Measurements from ENCODE around the gene PMEPA1.
A peak's percentile ranks its signal among the peaks of the same experiment; 100 is the strongest.

PMEPA1 gene

DNA sequence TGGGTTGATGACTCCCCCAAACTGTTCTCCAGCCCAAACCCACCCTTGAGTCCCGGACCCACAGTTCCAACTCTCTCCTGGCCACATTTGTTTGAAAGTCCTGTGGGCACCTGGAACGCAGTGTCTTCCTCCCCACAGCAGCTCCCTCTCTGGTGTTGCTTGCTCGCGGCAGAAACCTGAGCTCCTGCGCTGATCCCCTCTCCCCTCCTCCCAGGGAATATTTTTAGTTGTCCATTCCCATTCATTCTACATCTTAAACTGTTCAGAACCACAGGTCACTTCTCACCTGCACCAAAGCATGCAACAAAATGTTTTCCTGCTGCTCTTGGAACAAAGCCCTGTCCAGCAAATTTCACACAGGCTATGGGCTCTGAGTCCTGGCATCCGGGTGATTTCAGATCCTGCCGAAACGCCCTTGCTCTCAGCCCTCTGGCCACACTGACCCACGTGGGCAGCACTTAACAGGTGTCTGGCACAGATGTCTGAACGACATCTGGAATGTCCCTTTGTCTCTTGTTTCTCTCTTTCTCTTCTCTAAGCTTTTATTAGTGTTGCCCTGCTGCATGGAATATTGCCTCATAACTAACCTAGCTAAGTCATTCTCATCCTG is 27.0 kb upstream of the PMEPA1 start:
- no peak for DNase-seq (ENCODE audit: low read depth)

DNA sequence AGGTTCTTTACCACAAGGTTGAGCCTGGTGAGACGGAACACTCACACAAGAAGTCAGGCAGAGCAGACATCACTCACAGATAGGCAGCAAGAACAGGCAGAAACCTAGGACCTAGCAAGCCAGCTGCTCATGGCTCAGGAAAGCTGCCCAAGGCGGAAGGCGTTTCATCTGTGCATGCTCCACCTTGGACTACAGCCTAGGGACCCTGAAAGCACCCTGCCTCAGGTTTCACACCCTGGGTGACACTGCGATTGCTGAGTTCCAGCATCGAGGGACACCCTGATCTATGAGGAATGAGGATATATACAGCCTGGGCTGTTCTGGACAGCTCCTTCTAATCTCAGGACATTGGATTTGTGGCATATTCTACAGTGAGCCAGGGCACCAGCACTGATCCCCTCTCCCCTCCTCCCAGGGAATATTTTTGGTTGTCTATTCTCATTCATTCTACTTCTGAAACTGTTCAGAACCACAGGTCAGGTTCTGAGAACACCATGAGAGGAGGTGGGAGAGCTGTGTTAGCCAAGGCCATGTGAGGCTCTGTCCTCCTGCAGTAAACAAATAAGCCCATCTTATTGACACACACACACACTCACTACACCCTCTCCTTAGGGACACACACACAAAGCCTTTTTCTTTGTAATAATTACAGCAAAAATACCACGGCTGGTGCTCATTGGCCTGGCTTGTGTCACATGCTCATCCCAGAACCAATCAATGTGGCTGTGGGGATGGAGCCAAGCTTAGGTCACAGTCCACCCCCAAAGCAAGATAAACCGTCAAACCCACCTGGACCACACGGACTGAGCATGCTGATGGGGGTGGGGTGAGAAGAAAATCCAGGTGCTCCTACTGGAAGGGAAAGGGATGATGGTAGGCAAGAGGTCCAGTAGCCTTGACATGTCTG is 26.3 kb upstream of the PMEPA1 start:
- DNase-seq (ENCODE audit: low read depth): no peak

DNA sequence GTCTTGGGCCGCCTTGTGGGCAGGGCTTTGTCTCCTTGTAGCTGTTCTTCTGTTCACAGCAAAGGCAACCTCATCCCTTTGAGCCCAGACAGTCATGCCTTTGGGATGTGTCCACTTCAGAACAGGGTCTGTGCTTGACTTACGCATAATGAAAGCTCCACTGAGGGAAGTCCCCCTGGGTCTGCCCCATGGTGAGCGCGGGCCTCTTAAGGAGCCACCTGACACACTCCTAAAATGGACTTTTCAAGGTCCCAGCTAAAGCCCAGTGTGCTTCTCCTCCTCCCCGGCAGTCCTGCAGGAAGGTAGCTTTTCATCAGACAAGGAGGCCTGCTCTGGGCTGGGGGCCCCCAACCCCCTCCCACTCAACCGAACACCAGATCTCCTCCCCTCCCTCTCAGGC is 24.9 kb upstream of the PMEPA1 start:
- no peak for DNase-seq (ENCODE audit: low read depth)

DNA sequence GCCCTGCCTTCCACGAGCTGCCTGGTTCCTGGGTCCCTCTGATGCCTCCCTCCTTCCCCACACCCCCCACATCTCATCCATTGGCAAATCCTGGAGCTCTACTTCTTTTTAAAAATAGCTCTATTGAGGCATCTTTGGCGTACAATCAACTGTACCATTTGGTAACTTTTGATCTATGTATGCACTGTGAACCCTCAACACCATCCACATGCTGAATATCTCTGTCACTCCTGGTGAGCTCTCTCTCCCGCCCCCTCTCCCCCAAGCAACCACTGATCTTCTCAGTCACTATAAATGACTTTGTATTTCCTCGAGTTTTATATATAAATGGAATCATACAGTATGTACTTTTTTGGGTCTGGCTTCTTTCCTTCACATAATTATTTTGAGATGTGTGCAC is 22.4 kb upstream of the PMEPA1 start:
- DNase-seq (ENCODE audit: low read depth): no peak

DNA sequence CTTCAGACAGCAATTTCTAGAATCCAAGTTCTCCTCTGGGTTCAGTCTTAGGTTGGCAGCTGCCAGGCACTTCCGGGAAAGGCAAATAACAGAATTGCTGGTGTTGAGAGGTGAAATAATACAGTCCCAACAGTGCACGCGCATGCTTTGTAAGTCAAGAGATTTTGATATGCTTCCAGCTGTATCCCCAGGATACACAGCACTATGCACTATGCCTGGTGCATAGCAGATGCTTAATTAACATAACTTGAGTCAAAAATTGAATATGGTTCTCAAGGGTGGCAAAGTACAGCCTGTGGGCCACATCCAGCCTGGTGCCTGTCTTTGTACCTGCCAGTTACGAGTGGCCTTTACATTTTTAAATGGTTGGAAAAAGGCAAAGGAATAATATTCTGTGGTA is 18.9 kb upstream of the PMEPA1 start:
- no peak for DNase-seq (ENCODE audit: low read depth)

DNA sequence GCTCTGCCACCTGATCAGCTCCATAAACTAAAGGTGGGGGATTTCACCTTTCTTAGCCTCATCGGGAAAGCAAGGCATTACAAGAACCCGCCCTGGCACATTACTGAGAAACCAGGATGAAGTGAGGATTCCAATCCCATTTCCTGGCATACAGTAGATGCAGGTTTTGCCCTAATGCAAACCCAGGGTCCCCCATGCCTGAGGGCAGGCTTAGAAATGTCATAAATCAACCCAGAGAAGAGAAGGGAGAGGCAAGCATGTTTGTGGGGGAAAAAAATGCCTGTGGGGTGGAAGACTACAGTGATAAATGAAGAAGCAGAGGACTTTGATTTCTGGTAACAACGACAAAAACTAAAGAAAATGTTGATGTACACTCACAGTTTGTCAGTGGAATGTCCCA is 18.0 kb upstream of the PMEPA1 start:
- DNase-seq (ENCODE audit: low read depth): no peak

DNA sequence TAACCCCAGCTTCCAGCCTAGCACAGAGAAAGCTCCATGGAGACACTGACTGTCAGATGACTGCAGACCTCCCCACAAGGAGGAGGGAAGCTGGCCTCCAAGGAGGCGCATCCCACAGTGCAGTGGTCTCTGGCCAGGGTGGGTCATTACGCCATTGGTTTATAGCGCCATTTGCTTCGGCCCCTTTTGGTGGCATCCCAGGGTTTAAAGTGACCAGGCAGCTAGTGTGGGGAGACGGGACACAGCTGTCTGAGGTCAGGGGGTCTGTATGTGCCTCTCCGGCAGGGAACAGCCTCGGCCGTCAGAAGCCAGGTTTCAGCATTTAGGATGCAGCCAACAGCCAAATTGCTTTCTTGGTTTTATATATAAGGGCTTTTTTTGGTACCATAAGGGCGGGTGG is 15.8 kb upstream of the PMEPA1 start:
- DNase-seq (ENCODE audit: low read depth): no peak

DNA sequence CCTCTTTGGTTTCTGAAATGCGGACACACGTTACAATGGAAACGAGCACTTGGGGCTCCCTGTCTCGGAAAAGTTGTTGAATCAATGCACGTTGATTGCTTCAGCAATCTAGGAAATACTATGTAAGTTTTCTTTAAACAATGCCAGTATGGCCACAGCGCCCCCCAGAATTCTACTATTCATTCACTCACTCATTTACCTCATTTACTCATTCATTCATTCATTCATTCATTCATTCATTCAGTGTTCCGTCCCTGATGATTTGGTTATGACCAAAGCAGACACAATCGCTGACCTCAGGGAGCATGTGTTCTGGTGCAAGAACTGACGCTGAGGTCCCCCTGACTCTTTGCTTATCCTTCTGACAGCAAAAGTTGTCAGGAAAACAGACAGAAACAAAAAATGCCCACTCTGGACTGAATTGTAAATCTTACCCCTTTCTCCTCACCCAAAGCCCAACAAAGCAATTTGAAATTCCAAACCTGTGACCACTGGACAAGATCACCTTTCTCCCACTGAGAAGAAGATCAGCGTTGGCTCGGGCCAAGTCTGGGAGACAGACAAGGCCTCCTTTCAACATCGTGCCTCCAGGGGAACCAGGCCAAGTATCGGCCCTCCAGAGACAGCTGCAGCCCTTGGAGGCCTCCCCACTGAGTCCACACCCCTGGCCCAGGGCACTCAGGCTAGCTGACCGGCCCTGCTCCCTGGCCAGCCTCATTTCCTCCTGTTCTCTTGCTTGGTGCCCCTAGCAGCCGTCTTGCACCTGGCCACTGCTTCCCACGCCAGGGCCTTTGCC is 15.0 kb upstream of the PMEPA1 start:
- DNase-seq (ENCODE audit: low read depth): no peak

DNA sequence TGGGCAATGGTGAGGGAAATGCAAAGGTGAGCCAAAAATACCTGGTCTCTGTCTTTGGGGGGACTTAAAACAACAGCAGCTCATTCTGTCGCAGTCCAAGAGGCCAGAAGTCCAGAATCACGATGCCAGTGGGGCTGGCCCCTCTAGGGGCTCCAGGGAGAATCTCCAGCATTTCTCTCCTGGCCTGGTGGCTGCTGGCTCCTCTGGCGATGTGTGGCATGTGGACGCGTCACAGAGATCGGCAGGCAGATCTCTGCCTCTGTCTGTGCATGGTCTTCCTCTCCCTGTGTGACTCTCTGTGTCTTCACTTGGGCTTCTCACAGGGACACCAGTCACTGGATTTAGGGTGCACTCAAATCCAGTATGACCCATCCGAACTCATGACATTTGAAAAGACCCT is 14.0 kb upstream of the PMEPA1 start:
- DNase-seq (ENCODE audit: low read depth): no peak

DNA sequence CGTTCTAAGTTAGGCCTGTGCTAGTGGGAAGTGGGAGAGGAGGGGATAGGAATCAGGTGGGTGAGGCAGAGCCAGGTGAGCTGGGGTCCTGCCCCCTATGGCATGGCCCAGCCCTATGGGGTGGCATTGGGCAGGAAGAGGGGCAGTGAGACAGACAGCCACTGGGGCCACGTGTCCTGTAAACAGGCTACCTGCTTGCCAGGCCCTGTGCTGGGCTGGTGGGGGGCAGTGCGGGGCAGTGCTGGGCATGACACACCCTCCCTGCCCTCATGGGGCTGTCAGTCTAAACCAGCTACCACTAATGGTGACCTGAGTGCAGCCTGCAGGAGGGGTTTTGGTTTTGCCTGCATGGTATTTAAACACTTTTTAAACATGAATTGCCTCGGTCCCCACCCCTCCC is 10.1 kb upstream of the PMEPA1 start:
- no peak for DNase-seq (ENCODE audit: low read depth)

DNA sequence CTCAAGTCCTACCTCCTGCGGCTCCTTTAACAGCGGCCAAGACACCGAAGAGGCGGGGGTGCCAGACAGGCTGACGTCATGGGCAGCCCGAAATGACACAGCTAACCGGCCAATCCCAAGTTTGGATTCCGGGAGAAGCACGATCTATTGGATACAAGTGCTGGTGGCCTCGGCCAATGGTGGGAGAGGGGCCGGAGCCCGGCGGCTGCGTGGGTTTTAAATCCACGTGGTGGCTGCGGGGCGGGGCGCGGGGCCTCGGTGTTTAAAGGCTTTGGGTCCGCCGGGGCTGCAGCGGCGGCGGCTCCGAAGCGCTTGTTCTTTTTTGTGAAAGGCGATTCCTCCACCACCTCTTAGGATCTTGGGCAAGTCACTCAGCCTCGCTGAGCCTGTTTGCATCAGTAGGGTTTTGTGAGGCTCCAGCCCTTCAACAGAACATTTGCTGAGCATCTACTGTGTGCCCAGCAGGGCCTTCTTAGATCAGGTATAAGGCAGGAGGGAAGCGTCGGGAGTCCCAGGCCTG is 8.7 kb upstream of the PMEPA1 start:
- peak; percentile 88 for DNase-seq (ENCODE audit: low read depth)

DNA sequence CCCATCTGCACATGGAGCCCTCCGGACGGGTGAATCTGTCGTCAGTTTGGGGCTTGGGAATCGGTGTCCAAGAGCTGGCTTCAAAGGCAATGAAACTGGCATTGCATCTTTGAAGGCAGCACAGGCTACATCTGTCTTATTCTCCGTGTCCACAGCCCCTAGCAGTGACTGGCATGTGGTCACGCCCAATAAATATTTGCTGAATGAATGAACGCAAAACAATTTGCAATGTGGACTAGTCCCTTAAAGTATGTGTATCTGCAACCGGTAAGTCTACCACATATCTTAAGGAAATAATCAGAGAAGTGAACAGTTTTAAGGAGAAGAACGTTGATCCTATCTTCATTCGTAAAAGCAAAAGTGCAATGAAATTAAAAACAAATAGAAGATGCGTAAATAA is 8.0 kb upstream of the PMEPA1 start:
- no peak for DNase-seq (ENCODE audit: low read depth)

DNA sequence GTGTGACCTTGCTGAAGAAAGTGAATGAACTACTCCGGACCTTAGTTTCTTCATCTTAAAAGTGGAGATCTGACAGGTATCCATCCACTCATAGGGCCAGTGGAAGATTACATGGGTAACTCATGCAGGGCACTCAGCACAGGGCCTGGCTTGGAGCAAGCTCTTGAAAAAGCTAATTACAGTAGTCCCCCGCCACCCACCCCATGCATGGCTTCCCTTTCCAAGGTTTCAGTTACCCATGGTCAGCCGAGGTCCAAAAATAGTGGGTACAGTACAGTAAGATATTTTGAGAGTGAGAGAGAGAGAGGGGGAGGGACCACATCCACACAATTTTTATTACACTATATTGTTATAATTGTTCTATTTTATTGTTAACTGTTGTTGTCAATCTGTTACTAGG is 7.1 kb upstream of the PMEPA1 start:
- no peak for DNase-seq (ENCODE audit: low read depth)

DNA sequence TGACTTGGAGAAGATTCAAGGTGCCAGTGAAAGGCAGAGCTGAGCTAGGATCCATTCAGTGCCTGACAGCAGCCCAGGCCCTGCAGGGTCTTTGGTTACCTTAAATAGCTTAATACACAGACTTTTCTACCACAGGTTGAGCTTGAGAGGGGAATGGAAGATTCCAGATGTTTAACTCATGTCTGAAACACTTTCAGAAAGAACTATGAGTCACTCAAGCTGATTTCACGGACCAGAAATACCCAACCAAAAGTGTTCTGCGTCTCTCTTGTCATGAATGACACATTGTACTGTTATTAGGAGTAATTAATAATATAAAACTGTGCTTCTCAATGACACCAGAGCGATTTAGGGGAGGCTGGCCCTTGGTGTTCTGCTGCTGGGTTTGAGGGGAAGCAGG is 6.4 kb upstream of the PMEPA1 start:
- no peak for DNase-seq (ENCODE audit: low read depth)

DNA sequence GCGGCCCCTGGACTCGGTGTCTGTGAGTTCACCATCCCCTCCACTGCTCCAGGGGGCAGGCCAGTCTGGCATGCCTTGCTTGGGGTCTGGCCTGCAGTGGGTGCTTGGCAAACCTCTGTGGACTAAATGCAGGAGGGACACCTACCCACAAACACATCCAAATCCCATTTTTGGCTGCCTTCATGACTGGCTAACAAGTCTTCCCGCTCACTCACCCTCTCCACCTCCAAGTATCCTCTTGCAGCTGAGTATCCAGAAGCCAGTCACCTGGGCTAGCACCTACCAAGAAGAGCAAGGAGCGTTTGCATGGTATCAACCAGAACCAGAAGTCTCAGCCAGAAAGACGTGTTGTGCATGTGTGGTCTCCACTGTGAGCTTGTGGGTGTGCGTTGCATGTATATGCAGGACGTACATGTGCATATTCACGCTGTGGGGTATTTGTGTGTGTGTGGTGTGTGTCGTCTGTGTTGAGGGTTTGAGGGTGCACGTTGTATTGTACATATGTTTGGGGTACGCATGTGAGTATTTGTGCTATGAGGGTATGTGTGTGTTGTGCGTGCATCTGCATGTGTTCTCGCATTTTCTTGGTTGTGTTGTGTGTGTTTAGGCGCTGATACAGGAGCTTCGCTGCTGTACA is 5.6 kb upstream of the PMEPA1 start:
- DNase-seq (ENCODE audit: low read depth): no peak

DNA sequence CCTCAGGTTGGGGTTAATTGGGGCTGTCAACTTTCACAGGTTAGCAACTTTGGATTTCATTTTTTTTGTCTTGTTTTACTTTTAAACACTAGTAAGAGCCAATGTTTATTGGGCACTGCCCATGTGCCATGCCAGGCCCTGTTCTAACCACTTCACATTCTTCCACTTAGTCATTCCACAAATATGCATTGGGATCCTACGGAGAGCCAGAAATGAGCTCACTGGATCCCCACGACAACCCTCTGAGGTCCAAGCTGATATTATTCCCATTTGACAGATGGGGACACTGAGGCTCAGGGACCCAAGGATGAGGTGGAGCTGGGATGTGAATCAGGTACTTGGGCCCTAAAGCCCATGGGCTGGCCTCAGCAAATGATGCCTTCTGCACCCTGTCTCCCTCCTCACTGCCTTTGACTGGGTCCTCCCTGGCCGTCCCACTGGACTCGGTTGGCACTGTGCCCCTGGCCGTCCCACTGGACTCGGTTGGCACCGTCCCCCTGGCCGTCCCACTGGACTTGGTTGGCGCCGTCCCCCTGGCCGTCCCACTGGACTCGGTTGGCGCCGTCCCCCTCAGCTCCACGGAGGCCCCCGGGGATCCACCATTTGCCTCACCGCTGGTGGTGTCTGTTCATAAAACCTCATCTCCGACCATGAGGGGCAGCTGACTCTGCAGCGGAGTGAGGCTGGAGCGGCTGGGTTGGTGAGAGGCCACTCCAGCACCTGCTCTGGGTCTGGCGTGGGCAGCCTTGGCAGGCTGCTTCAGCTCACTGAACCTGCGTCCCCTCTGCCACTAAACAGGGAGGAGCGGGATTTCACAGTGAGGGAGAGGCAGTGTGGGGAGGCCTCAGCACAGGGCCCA is 4.8 kb upstream of the PMEPA1 start:
- DNase-seq (ENCODE audit: low read depth): no peak

DNA sequence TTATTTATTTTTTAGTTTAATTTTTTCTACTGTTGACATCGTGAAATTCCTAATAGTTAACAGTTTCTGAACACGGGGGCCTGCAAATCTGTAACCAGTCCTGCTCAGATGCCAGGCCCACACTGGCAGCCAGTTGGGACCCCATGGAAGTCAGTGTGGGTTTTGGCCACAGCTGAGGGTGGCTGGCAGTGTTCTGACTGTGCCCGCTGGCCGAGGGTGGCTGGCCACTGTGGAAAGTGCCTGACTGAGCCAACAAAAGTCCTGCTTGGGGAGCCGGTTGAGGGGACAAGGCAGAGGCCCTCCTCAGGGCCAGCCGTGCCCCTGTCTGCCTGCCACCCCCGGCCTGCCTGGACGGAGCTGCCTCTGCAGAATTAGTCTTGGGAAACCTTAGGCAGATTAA is 4.1 kb upstream of the PMEPA1 start:
- DNase-seq (ENCODE audit: low read depth): no peak

DNA sequence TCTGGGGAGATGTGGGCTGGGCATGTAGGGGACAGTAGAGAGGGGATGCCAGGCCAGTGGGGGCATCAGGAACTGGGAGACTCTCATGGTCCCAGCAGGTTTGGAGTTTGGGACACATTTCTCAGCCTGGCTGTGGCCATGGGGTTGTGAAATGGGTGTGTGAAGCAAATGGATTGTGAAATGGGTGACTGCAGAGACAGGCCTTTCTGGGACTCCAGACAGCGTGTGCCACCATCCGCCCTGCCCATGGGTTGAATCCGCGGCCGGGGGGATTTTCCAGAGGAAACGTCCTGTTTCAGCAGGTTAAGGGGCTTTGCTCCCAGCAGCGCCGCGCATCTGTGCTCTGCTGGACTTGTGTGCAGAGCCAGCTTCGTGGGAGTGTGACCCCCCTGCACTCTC is 3.7 kb upstream of the PMEPA1 start:
- DNase-seq (ENCODE audit: low read depth): no peak

DNA sequence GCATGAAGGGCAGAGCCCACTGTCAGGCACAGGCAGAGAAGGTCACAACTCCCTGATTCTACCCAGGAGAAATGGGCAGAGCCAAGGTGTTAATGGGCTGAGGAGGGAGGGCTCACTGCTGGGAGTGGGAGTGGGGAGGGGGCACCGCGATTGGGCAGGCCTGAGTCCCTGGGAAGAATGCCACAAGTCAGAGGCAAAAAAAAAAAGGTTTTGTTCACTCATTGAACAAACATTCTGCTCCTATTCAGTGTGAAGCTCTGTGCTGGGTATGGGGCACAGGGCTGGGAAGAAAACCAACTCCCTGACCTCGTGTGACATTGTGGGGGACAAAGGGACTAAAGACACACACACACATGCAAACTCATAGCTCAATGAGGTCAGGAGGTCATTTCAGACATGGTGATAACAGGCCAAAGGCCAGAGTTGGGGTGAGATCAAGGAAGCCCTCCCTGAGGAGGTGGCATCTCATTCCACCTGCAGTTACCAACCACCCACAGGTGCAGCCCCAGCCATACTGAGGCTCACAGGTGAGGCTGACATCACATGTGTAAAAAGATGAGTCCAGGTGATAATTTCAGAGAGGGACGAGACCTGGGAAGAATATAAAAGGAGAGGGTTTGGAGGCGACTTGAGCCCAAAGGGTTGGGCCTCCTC is 3.2 kb upstream of the PMEPA1 start:
- DNase-seq (ENCODE audit: low read depth): no peak

DNA sequence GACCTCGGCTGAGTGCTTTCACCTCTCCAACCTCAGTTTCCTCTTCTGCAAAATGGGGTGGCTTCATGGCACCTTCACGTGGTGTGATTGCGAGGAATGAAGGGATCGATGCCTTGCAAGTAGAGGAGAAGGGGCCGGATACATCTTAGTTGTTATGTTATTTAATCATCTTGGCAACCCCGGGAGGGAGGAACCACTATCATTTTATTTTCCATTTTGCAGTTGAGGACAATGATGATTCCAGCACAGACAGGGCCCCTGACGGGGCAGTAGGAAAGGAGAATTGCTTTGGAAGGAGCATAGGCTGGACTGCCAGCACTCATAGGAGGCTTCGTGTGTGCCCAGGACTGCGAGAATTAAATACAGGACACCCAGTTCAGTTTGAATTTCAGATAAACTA is 2.5 kb upstream of the PMEPA1 start:
- no peak for DNase-seq (ENCODE audit: low read depth)

DNA sequence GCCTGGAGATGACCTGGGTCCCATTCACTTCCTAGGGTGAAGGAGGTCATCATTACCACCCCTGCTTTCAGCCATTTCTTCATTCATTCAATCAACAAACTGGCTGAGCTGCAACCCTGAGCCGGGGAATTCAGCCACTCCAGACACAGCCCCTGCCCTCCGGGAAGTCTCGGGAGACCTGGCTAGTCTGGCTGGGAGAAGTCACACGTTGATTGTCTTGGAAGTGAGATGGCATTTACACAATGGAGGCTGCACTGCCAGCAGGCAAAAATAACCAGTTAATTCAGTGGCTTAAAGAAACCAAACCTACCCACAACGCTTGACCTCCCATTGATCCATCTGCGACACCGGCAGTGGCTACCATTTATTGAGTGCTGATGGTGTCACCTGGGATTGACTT is 2.0 kb upstream of the PMEPA1 start:
- no peak for DNase-seq (ENCODE audit: low read depth)

Data from activated T-helper 9 cell treated with anti-CD3 and anti-CD28 coated beads, Interleukin-2, amount 50 U/mL, for 16 hours (primary cell).